IPS-18c (cell line): Measurements from ENCODE around the gene ZSCAN20.
"Not testable (repeated sequence)": the region's sequence is repeated elsewhere in the genome, so short reads cannot be mapped to it uniquely, and the experiment has no call there.

ENCODE experiments used
- H3K4me3 ChIP-seq: 2 replicates; pipeline ENCODE4 v1.7.0; 2013; ENCODE audit warnings: low read depth, mild to moderate bottlenecking, low read length, moderate library complexity; ENCODE audit not compliant: insufficient read depth
- H3K9me3 ChIP-seq: one replicate; pipeline ENCODE4 v1.6.1; 2013; ENCODE audit warnings: mild to moderate bottlenecking, low read length, moderate library complexity; ENCODE audit not compliant: control insufficient read depth, insufficient read depth

The ZSCAN20 gene

GRCh38 chr1:33509276-33509675, 36.8 kb downstream of the ZSCAN20 start:
- not testable (repeated sequence) for H3K4me3 ChIP-seq, H3K9me3 ChIP-seq

GRCh38 chr1:33512226-33513011, 40.0 kb downstream of the ZSCAN20 start:
- Histone ChIP-seq H3K4me3 (no peak overlapping the region), H3K9me3 (peaks cover 2% of the 10 kb centered on the region)

GRCh38 chr1:33515112-33515511, 42.7 kb downstream of the ZSCAN20 start:
- Histone ChIP-seq H3K4me3 (no peak overlapping the region), H3K9me3 (peaks cover 2% of the 10 kb centered on the region)

- no peak overlapping the region for H3K4me3 ChIP-seq
- peaks cover 2% of the 10 kb centered on the region for H3K9me3 ChIP-seq
Measured at GRCh38 chr1:33515607-33516006, 43.2 kb downstream of the ZSCAN20 start.

GRCh38 chr1:33516428-33516827, 44.0 kb downstream of the ZSCAN20 start:
- Histone ChIP-seq H3K9me3 (peaks cover 2% of the 10 kb centered on the region), H3K4me3 (no peak overlapping the region)

- Histone ChIP-seq H3K9me3 (peaks cover 2% of the 10 kb centered on the region), H3K4me3 (no peak overlapping the region)
Measured at GRCh38 chr1:33516891-33517567, 44.6 kb downstream of the ZSCAN20 start.

GRCh38 chr1:33517596-33518250, 45.3 kb downstream of the ZSCAN20 start:
- no peak overlapping the region for H3K4me3 ChIP-seq
- no peaks in the 10 kb centered on the region for H3K9me3 ChIP-seq

- H3K9me3 ChIP-seq: no peaks in the 10 kb centered on the region
- no peak overlapping the region for H3K4me3 ChIP-seq
Measured at GRCh38 chr1:33519240-33519884, 46.9 kb downstream of the ZSCAN20 start.

- Histone ChIP-seq H3K4me3 (no peak overlapping the region), H3K9me3 (no peaks in the 10 kb centered on the region)
Measured at GRCh38 chr1:33524586-33524985, 52.1 kb downstream of the ZSCAN20 start.

GRCh38 chr1:33527934-33528333, 55.5 kb downstream of the ZSCAN20 start:
- H3K4me3 ChIP-seq: no peak overlapping the region

GRCh38 chr1:33529957-33530356, 57.5 kb downstream of the ZSCAN20 start:
- H3K9me3 ChIP-seq: no peaks in the 10 kb centered on the region
- no peak overlapping the region for H3K4me3 ChIP-seq

More at GRCh38 chr1:33527934-33528333, 55.5 kb downstream of the ZSCAN20 start:
- no peaks in the 10 kb centered on the region for H3K9me3 ChIP-seq

GRCh38 chr1:33532250-33532649, 59.8 kb downstream of the ZSCAN20 start:
- H3K4me3 ChIP-seq: no peak overlapping the region
- no peaks in the 10 kb centered on the region for H3K9me3 ChIP-seq

- Histone ChIP-seq H3K4me3 (no peak overlapping the region), H3K9me3 (no peaks in the 10 kb centered on the region)
Measured at GRCh38 chr1:33532936-33533335, 60.5 kb downstream of the ZSCAN20 start.

GRCh38 chr1:33535334-33535733, 62.9 kb downstream of the ZSCAN20 start:
- no peaks in the 10 kb centered on the region for H3K9me3 ChIP-seq

GRCh38 chr1:33537885-33538284, 65.4 kb downstream of the ZSCAN20 start:
- H3K9me3 ChIP-seq: no peaks in the 10 kb centered on the region
- no peak overlapping the region for H3K4me3 ChIP-seq

More at GRCh38 chr1:33535334-33535733, 62.9 kb downstream of the ZSCAN20 start:
- H3K4me3 ChIP-seq: no peak overlapping the region

GRCh38 chr1:33541966-33542365, 69.5 kb downstream of the ZSCAN20 start:
- Histone ChIP-seq H3K4me3 (no peak overlapping the region), H3K9me3 (no peaks in the 10 kb centered on the region)
